Measurements from ENCODE around the gene TMPRSS11E.

DNA sequence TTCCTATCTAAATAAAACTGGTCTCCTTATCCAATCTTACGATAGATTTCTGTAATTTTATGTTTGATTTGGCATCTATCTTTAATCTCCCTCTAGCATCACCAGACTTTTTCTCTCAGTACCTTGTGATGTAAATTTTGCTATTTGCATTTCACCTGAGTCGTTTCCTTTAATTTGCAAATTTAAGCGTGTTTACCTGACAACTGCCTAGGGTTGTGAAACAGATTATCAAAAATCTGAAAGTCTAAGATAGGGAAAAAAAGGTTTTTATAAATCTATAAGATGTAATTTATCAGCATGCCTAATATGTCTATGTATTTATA, 39.4 kb upstream of the TMPRSS11E start:
- no peak for TF ChIP-seq POLR2A (IDR thresholded peaks at IDR 0.05; ENCODE audit: low read length)
- no peak for TF ChIP-seq GATA1 (IDR thresholded peaks at IDR 0.05; ENCODE audit: low read depth, low read length)
